NCI-H2196 (cell line): ENCODE results near the gene OBSCN.
"Not testable (repeated sequence)": the region's sequence is repeated elsewhere in the genome, so short reads cannot be mapped to it uniquely, and the experiment has no call there.

Experiments
- DNase-seq: peaks from one replicate; lab custom pipeline; 2025; ENCODE audit not compliant: unreplicated experiment; lab: John Stamatoyannopoulos, UW

The OBSCN gene

DNA sequence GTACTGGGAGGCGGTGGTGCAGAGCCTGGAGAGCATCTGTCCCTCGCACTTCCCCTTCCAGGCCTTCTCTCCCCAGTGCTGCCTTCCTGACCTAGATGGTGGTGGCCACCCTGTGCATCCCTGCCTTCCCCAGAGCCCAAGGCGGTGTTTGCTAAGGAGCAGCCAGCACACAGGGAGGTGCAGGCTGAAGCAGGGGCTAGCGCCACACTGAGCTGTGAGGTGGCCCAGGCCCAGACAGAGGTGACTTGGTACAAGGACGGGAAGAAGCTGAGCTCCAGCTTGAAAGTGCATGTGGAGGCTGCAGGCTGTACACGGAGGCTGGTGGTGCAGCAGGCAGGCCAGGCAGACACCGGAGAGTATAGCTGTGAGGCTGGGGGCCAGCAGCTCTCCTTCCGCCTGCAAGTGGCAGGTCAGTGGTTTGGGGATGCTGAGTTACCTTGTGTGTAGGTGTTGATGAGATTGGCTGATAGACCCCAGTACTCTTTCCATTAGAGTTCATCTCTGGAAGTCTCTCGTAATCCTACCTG lies 51.6 kb downstream of the OBSCN start:
- DNase-seq = no peak

DNA sequence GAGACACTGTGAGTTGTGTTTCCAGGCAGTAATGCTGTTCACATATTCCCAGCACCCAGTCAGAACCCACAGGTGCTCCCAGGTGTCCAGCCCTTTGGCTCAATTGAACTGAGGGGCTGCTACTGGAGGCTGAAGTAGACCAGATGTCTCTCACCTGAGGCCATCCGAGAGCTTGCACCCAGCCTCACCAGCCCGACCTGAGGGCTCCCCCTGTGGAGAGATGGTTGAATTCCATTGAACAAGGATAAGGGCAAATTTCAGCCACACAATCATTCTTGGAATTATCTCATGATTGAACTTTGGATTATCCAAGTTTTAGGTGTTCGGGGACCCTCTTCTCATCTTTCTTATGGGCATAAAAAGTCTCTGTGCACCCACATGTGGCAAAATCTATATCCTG lies 52.1 kb downstream of the OBSCN start:
- DNase-seq = no peak

DNA sequence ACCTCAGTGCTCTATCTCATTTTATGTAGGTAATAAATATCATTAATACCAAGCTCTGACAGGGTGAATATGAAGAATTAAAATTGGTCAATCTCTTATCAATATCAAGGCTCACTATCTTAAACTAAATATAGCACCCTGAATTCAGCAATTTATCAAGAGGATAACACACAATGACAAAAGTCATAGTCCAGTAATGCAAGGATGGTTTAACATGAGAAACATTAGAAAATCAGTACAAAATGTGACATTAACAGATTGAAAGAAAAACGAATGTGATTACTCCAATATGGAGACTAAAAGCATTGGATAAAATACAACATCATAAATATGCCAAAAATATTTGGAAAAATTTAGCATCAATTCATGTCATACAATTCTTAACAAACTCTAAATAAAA lies 53.9 kb downstream of the OBSCN start:
- DNase-seq = no peak

DNA sequence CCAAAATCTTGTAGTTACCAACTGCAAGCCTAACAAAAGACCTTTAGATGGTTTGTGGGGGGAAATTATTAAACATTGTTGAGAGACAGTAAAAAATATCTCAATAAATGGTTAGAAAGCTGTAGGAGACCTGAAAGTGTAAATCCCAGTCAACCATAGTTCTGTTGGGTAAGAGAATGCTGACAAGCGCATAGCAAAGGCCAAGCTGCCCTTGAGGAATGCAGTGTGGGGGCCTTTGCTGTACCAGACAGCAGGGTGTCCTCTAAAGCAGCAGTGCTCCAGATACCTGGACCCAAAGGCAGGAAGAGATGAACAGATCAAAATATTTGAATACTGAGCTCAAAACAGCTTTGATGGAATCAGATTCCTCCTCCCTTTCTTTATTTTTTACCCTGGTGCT lies 54.6 kb downstream of the OBSCN start:
- no peak for DNase-seq

DNA sequence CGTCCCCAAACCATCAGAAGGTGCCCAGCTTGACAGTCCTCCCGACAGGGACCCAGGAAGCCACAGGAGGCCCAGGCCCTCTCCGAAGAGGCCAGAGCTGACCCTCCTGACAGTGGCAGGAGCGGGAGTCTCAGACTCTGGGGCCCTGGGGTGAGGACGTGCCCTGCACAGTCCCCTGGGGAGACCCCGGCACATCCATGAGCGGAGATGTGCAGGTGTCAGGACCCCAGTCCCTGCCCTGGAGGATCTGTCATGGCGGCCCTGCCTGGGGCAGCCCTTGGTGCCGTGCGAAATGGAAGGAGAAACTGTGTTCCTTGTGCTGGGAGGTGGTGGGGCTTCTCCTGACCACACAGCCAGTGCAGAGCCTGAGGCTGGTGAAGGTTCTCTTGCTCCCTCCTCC lies 55.8 kb downstream of the OBSCN start:
- no peak for DNase-seq

DNA sequence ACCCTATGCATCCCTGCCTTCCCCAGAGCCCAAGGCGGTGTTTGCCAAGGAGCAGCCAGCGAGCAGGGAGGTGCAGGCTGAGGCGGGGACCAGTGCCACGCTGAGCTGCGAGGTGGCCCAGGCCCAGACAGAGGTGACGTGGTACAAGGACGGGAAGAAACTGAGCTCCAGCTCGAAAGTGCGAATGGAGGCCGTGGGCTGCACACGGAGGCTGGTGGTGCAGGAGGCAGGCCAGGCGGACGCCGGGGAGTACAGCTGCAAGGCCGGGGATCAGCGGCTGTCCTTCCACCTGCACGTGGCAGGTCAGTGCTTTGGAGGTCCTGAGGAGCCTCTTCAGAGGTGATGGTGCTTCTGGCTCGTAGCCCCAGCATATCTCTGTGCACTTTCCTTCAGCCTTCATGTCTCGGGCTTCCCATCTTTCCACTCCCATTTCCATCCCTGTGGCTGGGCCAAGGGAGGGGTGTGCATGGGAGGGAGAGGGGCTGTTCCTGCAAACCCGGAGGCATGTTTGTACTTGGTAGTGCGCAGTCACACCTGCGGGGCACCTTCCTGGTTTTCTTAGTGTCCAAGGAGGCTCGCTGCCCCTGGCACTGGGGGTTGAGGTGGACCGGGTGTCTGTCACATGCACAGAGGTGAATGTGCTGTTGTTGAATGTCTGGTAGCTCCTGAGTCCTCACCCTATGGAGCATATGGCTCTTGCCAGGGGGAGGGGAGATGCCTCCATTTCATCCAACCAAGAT lies 56.4 kb downstream of the OBSCN start:
- DNase-seq = no peak

DNA sequence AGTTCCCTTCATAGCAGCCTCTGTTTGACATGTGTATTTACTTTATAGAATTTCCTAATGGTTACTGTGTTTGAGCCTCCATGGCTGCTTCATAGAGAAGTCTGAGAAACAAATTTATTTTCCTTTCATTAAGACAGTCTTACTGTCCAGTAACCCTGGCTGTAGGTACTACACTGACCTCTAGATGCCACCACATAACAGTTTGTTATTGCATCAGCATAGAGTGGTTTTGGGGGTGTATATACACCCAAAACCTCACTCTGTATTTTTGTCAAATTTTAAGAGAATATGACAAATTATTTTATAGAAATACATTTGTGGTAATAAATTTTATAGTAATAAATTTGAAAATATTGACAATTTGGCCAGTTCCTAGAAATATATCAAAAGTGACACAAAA lies 57.3 kb downstream of the OBSCN start:
- DNase-seq = no peak

DNA sequence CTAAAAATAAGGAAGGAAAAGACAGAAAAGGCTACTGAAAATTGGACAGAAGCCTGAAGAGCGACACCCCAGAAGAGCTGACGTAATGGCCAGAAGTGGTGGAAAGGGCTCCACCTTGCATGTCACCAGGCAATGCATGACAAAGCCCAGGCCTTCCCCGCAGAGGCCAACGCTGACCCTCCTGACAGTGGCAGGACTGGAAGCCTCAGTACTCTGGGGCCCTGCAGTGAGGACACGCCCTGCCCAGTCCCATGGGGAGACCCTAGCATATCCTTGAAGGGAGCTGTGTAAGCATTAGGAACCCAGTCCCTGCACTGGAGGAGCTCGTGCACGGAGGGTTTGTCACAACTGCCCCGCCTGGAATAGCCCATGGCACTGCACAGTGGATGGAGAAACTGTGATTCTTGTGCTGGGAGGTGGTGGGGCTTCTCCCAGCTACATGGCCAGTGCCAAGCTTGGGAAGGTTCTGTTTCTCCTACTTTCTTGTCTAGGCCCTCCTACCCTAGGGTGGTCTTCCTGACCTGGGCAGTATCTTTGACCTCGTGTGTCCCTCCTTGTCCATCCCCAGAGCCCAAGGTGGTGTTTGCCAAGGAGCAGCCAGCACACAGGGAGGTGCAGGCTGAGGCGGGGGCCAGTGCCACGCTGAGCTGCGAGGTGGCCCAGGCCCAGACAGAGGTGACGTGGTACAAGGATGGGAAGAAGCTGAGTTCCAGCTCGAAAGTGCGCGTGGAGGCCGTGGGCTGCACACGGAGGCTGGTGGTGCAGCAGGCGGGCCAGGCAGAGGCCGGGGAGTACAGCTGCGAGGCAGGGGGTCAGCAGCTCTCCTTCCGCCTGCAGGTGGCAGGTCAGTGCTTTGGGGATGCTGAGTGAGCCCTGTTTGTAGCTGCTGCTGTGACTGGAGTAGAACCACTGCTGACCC lies 60.4 kb downstream of the OBSCN start:
- no peak for DNase-seq

DNA sequence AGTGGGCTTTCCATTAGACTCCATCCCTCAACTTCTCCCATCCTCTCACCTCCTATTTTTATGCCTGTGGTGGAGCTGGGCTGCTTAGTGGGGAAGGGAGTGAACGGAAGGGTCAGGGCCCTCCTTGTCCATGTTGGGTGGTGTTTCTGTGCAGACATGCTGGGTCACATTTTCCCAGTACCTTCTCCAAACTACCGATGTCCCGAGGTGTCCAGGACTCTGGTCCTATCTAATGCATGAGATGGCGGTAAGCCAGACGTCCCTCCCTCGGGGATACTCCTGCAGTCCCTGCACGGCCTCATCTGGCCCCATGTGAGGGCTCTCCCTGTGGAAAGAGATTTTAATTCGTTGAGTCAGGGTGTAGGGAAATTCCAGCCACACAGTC lies 61.0 kb downstream of the OBSCN start:
- DNase-seq = no peak

DNA sequence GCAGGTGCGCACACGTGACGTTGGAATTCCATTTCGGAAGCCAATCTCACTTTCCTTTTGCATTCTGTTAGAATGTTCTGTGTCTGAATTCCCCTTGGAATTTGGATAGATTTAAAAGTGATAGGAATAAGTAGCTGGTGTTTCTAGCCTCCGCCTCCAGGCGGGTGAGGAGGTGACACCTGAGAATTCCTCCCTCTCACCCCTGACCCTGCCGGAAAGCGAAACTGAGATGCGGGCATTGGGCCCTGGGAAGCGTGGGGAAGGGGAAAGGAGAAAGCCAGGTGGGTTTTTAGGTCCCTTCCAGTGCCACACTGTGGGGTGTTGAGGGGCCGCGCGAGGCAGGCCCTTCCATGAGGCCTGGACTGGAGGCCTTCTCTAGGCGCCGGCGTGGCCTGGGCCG lies 61.6 kb downstream of the OBSCN start:
- not testable (repeated sequence) for DNase-seq

DNA sequence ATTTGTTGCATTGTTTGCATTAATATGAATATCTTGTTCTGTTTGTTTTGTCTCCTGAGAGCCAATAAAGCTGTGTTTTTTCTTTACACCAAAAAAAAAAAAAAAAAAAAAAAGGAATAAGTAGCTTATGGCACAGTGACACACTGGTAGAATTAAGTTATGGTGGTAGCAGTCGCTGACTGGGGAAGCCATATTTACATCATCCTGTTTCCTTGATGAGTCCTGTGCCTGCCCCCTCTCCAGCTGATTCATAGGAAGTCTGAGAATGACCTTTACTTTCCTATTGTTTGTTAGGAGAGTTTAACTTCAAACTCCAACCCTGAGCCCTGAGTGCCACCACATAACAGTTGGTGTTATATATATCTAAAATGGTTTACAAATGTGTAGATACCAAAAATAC lies 62.2 kb downstream of the OBSCN start:
- no peak for DNase-seq

DNA sequence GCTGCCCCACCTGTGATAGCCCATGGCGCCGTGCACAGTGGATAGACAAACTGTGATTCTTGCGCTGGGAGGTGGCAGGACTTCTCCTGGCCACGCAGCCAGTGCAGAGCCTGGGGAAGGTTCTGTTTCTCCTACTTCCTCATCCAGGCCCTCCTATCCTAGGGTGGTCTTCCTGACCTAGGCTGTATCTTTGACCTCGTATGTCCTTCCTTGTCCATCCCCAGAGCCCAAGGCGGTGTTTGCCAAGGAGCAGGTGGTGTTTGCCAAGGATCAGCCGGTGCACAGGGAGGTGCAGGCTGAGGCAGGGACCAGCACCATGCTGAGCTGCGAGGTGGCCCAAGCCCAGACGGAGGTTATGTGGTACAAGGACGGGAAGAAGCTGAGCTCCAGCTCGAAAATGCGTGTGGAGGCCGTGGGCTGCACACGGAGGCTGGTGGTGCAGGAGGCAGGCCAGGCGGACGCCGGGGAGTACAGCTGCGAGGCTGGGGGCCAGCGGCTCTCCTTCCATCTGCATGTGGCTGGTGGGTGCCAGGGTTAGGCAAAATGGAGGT lies 63.9 kb downstream of the OBSCN start:
- DNase-seq = no peak

DNA sequence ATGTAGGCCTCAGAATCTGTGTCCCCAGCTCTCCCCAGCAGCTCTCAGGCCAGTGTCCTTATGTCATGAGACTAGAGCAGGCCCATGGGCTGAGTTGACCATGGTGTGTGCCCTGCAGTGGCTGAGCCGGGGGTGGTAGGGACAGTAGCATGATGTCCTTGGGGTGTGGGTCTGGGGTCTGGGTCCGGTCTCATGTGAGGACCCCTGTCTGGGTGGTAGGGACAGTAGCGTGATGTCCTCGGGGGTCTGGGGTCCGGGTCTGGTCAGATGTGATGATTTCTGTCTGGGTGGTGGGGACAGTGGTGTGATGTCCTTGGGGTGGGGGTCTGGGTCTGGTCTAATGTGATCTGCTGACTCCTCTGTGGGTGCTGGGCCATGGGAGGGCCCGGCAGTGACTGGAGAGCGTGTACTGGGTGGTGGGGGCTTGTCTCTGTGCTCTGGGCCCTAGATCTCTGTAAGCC lies 64.5 kb downstream of the OBSCN start:
- DNase-seq = no peak

DNA sequence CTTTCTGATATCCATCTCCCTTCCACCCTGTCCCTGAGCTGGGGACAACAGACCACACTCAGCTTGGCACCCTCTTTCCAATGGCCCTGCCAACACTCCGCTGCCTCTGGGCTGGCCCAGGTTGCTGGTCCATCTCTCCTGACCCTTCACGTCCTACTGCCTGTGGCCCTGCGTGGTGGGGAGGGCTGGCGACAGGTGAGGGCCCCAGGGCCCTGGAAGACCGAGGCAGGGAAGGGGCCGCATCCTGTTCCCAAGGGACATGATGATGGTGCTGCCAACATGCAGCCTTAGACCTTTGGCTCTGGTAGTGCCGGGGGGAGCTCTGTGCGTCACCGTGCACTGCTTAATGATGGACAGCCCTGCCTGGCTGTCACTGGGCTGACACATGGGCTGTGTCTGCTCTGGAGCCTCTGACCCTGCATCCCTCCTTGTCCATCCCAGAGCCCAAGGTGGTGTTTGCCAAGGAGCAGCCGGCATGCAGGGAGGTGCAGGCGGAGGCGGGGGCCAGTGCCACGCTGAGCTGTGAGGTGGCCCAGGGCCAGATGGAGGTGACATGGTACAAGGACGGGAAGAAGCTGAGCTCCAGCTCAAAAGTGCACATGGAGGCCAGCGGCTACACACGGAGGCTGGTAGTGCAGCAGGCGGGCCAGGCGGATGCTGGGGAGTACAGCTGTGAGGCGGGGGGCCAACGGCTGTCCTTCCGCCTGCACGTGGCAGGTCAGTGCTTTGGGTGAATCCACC lies 65.2 kb downstream of the OBSCN start:
- no peak for DNase-seq

DNA sequence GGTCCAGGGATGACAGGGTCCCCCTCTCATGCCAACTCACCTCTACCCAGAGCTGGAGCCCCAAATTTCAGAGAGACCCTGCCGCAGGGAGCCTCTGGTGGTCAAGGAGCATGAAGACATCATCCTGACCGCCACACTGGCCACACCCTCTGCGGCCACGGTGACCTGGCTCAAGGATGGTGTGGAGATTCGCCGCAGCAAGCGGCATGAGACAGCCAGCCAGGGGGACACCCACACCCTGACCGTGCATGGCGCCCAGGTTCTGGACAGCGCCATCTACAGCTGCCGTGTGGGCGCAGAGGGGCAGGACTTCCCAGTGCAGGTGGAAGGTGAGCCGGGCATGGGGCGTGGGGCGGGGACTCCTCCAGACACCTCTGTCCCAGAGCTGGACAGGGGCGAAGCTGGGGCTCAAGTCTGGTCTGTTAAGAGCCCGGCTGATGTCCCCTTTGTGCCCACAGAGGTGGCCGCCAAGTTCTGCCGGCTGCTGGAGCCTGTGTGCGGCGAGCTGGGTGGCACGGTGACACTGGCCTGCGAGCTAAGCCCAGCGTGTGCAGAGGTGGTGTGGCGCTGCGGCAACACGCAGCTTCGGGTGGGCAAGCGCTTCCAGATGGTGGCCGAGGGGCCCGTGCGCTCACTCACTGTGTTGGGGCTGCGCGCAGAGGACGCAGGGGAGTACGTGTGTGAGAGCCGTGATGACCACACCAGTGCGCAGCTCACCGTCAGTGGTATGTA lies 66.0 kb downstream of the OBSCN start:
- DNase-seq = no peak

DNA sequence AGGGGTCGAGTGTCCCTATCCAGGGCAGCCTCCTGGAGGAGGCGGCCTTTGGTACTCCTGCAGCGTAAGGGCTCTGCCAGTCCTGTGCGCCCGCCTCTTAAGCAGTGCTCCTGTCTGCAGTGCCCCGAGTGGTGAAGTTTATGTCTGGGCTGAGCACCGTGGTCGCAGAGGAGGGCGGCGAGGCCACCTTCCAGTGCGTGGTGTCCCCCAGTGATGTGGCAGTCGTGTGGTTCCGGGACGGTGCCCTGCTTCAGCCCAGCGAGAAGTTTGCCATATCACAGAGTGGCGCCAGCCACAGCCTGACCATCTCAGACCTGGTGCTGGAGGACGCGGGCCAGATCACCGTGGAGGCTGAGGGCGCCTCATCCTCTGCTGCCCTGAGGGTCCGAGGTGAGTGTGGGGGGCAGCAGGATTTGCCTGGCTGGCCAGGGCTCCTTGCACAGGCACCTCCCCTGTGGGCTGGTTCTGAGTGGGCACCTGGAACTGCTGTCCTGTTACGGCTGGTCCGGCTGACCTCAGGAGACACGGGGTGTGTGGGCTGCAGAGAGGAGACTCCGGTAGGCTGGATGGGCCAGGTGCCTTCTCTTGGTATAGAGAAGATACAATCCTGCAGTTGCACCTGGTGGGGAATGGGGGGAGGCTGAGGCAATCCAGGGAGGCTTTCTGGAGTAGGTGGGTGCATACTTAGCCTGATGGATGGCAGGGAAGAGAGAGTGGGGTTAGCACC lies 66.8 kb downstream of the OBSCN start:
- DNase-seq = no peak

DNA sequence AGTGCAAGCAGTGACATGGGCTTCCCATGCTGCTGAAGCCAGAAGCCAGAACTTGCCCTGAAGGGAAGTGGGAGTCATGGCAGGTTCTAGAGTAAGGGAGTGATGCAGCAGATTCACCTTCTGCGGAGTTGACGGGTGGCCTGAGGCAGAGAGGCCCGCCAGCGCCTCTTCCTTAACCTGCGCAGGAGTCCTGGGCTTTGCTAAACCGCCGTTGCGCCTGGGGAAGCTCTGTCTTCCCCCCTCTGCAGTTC lies 67.3 kb downstream of the OBSCN start:
- DNase-seq = no peak

DNA sequence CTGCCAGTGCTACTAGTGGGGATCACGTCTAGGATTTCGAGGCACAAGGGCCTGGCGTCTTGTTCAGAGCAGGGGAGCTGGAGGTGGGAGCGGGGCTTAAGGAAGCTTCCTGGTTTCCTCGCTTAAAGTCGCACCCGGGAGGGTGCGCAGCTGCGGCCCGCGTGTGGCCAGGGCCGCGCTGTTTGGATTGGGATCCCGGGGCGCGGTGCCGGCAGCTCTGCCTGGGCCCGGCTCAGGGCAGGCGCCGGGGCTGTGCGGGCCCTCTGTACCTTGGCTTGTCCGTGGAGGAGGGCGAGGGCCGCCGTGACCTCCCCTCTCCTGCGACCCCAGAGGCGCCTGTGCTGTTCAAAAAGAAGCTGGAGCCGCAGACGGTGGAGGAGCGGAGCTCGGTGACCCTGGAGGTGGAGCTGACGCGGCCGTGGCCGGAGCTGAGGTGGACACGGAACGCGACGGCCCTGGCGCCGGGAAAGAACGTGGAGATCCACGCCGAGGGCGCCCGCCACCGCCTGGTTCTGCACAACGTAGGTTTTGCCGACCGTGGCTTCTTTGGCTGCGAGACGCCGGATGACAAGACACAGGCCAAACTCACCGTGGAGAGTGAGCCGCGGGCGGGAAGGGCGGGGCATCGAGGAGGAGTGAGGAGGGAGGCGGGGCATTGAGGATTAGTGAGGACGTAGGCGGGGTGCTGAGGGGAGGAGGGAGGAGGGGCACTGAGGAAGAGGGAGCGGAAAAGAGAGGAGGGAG lies 67.8 kb downstream of the OBSCN start:
- DNase-seq = no peak

DNA sequence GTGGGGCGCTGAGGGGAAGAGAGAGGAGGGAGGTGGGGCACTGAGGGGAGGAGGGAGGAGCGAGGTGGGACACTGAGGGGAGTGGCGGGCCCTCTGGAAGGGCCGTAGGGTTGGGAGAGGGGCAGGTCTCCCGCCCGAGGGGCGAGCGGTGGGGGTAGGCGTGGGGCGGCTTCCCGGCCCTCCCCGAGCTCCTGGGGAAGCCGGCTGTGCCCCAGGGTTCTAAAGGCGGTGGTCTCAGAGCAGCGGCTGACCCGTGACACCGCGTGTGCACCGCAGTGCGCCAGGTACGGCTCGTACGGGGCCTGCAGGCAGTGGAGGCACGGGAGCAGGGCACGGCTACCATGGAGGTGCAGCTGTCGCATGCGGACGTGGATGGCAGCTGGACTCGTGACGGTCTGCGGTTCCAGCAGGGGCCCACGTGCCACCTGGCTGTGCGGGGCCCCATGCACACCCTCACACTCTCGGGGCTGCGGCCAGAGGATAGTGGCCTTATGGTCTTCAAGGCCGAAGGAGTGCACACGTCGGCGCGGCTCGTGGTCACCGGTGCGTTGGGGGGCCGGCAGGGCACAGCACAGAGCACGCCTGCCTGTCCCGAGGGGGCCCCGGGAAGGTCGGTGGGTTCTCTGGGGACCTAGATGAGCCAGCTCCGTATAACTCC lies 68.5 kb downstream of the OBSCN start:
- DNase-seq = no peak
